Fibroblast of lung (primary cell): ENCODE measurements around the gene PLEKHA6. TPM values are rescaled to one million over a fixed set of nuclear protein-coding genes. Genes with fewer than 3 reads are reported as not detected.

Source experiments
- DNase-seq, 2 donors: peaks; one replicate each; pipeline versions ENCODE4 v3.0.0 to v3.0.0-alpha.2; 2010; ENCODE audit warnings: low read depth in 2 of 2
- H2AFZ ChIP-seq: 2 replicates; pipeline ENCODE4 v1.5.1; 2012; ENCODE audit warnings: low read length, control low read depth, inconsistent platforms
- H3K27ac ChIP-seq: 2 replicates; pipeline ENCODE4 v1.5.1; 2011; ENCODE audit warnings: low read length, control low read depth; ENCODE audit not compliant: insufficient read depth
- H3K27me3 ChIP-seq: 2 replicates; pipeline ENCODE4 v1.5.1; 2011; ENCODE audit warnings: mild to moderate bottlenecking, low read length; ENCODE audit not compliant: control insufficient read depth, insufficient read depth
- H3K36me3 ChIP-seq: 2 replicates; pipeline ENCODE4 v1.5.1; 2011; ENCODE audit warnings: low read length; ENCODE audit not compliant: control insufficient read depth, insufficient read depth
- H3K4me1 ChIP-seq: 2 replicates; pipeline ENCODE4 v1.5.1; 2011; ENCODE audit warnings: low read length; ENCODE audit not compliant: control insufficient read depth, insufficient read depth; ENCODE audit errors: extremely low read depth
- H3K4me2 ChIP-seq: 2 replicates; pipeline ENCODE4 v1.5.1; 2011; ENCODE audit warnings: low read length, control low read depth; ENCODE audit not compliant: insufficient read depth; ENCODE audit errors: extremely low read depth
- H3K4me3 ChIP-seq, 4 experiments: fragments of 200-600 bp in 1 of 4; sonication (generic) in 1 of 4; replicated peaks in 1 of 4; 2 replicates each; pipeline ENCODE4 v1.5.1; 2011 to 2016; ENCODE audit warnings: low read length in 4 of 4, low read depth in 3 of 4, mild to moderate bottlenecking in 3 of 4, control low read depth in 2 of 4, inconsistent platforms in 1 of 4, mixed read lengths in 1 of 4; ENCODE audit not compliant: insufficient read depth in 1 of 4; ENCODE audit errors: control extremely low read depth in 1 of 4
- H3K79me2 ChIP-seq: 2 replicates; pipeline ENCODE4 v1.5.1; 2012; ENCODE audit warnings: mild to moderate bottlenecking, low read length, inconsistent platforms; ENCODE audit not compliant: control insufficient read depth, insufficient read depth
- H3K9ac ChIP-seq: 2 replicates; pipeline ENCODE4 v1.5.1; 2011; ENCODE audit warnings: mild to moderate bottlenecking, low read length, control low read depth; ENCODE audit not compliant: insufficient read depth
- H3K9me3 ChIP-seq: 2 replicates; pipeline ENCODE4 v1.5.1; 2012; ENCODE audit warnings: low read depth, low read length; ENCODE audit not compliant: control insufficient read depth, insufficient read depth
- H4K20me1 ChIP-seq: 2 replicates; pipeline ENCODE4 v1.5.1; 2011; ENCODE audit warnings: low read length; ENCODE audit not compliant: control insufficient read depth, insufficient read depth; ENCODE audit errors: extremely low read depth
- EZH2 ChIP-seq: IDR thresholded peaks from 2 replicates; pipeline ENCODE4 v1.5.1; 2012; ENCODE audit warnings: low read length, control low read depth, mild to moderate bottlenecking; ENCODE audit errors: missing control alignments
- polyA plus RNA-seq, 2 donors: library from polyadenylated mRNA; depleted of rRNA in 1 of 2; stranded (reverse) in 1 of 2; unstranded in 1 of 2; fragments of >200 nt; gene quantifications; 2 replicates each; pipeline ENCODE4 v1.2.1, GENCODE V29; 2011 to 2012; ENCODE audit warnings: missing spikeins in 1 of 2
- total RNA-seq: library from RNA; depleted of rRNA; stranded (reverse); fragments of >200 nt; gene quantifications from 2 replicates; pipeline ENCODE4 v1.2.1, GENCODE V29; 2014
- TF ChIP-seq, protein P1 (sequence below), 2 donors: IDR thresholded peaks in 1 of 2; conservative IDR thresholded peaks in 1 of 2; 1 replicate in 1 of 2; 2 replicates in 1 of 2; pipeline ENCODE4 v1.5.1; 2011 to 2012; ENCODE audit warnings: low read length in 2 of 2, control low read depth in 1 of 2, inconsistent platforms in 1 of 2, low read depth in 1 of 2, mild to moderate bottlenecking in 1 of 2

PLEKHA6 gene
- total and polyA plus RNA-seq, 2 donors (not counting 1 experiment from before 2014, with no cell fraction given): 3.8 to 4.3 TPM

DNA sequence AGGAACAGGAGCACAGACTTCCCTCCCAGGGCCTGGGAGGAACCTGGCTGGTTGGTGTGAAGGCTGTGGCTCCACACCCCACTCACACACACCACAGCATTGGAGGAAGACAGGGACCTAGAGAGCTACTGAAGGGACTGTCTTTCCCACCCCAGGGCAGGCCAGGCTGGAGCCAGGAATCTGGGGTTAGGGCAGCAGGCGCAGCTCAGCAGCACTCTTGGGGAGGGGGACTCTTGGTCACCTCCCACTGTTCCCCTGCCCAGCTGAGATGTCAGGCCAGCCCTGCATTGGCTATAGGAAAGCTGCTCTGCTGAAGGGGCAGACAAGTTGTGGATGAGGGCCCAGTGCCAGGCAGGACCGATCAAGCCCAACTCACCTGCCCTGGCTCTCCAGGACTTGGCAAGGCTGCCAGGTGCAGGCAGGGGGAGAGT lies 1.6 kb upstream of the PLEKHA6 start:
- no peak for DNase-seq
- no peak overlapping the region for H3K9ac ChIP-seq
- no peaks in the 10 kb centered on the region for H3K79me2 ChIP-seq

DNA sequence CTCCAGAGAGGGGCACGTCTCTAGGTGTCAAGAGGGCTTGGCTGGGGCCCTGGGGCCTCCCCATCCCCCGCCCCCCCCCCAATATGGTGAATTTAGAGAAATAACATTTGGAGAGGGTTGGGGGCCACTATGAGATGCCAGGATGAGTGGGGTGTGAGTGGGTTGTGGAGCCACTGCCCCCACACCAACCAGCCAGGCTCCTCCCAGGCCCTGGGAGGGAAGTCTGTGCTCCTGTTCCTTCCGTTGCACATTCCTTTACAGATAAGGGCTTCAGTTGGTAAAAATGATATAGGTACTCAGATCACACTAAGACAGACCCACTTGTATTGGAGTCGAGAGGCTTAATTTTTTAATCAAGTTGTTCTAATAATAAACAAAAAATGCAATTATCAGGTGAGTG lies 585 bp upstream of the PLEKHA6 start:
- Histone ChIP-seq H3K9ac (no peak overlapping the region), H3K4me1 (peaks cover 10% of the 10 kb centered on the region), H2AFZ (no peak overlapping the region), H3K27ac (no peak overlapping the region), H3K79me2 (no peaks in the 10 kb centered on the region), H3K27me3 (peaks cover 2% of the 10 kb centered on the region), H3K4me2 (no peak overlapping the region), H4K20me1 (no peaks in the 10 kb centered on the region), H3K36me3 (no peaks in the 10 kb centered on the region), H3K4me3 (no peak overlapping the region), H3K9me3 (no peaks in the 10 kb centered on the region)
- no peak for DNase-seq
- TF ChIP-seq, protein P1, sequence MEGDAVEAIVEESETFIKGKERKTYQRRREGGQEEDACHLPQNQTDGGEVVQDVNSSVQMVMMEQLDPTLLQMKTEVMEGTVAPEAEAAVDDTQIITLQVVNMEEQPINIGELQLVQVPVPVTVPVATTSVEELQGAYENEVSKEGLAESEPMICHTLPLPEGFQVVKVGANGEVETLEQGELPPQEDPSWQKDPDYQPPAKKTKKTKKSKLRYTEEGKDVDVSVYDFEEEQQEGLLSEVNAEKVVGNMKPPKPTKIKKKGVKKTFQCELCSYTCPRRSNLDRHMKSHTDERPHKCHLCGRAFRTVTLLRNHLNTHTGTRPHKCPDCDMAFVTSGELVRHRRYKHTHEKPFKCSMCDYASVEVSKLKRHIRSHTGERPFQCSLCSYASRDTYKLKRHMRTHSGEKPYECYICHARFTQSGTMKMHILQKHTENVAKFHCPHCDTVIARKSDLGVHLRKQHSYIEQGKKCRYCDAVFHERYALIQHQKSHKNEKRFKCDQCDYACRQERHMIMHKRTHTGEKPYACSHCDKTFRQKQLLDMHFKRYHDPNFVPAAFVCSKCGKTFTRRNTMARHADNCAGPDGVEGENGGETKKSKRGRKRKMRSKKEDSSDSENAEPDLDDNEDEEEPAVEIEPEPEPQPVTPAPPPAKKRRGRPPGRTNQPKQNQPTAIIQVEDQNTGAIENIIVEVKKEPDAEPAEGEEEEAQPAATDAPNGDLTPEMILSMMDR (conservative IDR thresholded peaks at IDR 0.05 in 1 of 2, IDR thresholded peaks at IDR 0.05 in 1 of 2; ENCODE audit: low read depth in 1 of 2, low read length in 2 of 2): no peak
- TF ChIP-seq EZH2: no peak

More for the DNA sequence above, 1.6 kb upstream of the PLEKHA6 start:
- H2AFZ ChIP-seq: no peak overlapping the region
- peaks cover 10% of the 10 kb centered on the region for H3K4me1 ChIP-seq
- no peaks in the 10 kb centered on the region for H3K36me3 ChIP-seq
- H3K27me3 ChIP-seq: peaks cover 2% of the 10 kb centered on the region
- TF ChIP-seq EZH2: no peak
- TF ChIP-seq, protein P1 (conservative IDR thresholded peaks at IDR 0.05 in 1 of 2, IDR thresholded peaks at IDR 0.05 in 1 of 2; ENCODE audit: low read depth in 1 of 2, low read length in 2 of 2): no peak
- no peaks in the 10 kb centered on the region for H3K9me3 ChIP-seq
- no peak overlapping the region for H3K4me3 ChIP-seq
- no peak overlapping the region for H3K27ac ChIP-seq
- H4K20me1 ChIP-seq: no peaks in the 10 kb centered on the region
- H3K4me2 ChIP-seq: no peak overlapping the region

DNA sequence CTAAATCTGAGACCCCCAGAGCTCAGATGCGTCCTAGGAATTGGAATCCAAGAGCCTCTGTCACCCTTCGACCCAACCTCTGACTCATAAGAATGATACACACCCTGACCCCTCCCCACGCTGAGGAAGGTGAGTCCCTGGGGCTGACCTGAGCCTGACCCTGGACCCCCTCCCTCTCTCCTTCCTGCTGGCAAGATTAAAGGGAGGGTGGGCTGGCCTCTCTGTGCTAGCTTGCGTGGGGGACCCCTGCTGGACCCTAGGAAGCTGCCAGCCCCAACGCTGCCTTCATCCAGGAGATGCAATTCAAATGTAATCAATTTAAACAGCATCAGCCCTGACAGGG lies 627 bp downstream of the PLEKHA6 start:
- Histone ChIP-seq H3K27me3 (no peaks in the 10 kb centered on the region), H3K27ac (no peak overlapping the region), H3K36me3 (no peaks in the 10 kb centered on the region), H4K20me1 (no peaks in the 10 kb centered on the region), H3K4me2 (no peak overlapping the region), H3K79me2 (no peaks in the 10 kb centered on the region), H2AFZ (no peak overlapping the region), H3K9me3 (no peaks in the 10 kb centered on the region), H3K9ac (no peak overlapping the region), H3K4me3 (no peak overlapping the region), H3K4me1 (peaks cover 10% of the 10 kb centered on the region)
- no peak for DNase-seq
- TF ChIP-seq EZH2: no peak
- TF ChIP-seq, protein P1 (conservative IDR thresholded peaks at IDR 0.05 in 1 of 2, IDR thresholded peaks at IDR 0.05 in 1 of 2; ENCODE audit: low read depth in 1 of 2, low read length in 2 of 2): no peak
